Gastrocnemius medialis (tissue), 4 donors: ENCODE measurements around the gene TBC1D2.

ENCODE experiments used
- POLR2A ChIP-seq, 2 donors: fragments of 450-650 bp; IDR thresholded peaks; one replicate each; pipeline ENCODE4 v1.6.1; 2017; ENCODE audit warnings: antibody characterized with exemption in 2 of 2, mild to moderate bottlenecking in 2 of 2, moderate library complexity in 2 of 2
- TF ChIP-seq, protein P1 (sequence below), 5 experiments: fragments of 450-650 bp in 3 of 5; fragments of 200-600 bp in 2 of 5; sonication (generic) in 2 of 5; IDR thresholded peaks in 4 of 5; conservative IDR thresholded peaks in 1 of 5; 1 replicate in 4 of 5; 2 replicates in 1 of 5; pipeline ENCODE4 v1.5.1; 2016 to 2019; ENCODE audit warnings: antibody characterized with exemption in 5 of 5, mild to moderate bottlenecking in 3 of 5, moderate library complexity in 3 of 5

DNA sequence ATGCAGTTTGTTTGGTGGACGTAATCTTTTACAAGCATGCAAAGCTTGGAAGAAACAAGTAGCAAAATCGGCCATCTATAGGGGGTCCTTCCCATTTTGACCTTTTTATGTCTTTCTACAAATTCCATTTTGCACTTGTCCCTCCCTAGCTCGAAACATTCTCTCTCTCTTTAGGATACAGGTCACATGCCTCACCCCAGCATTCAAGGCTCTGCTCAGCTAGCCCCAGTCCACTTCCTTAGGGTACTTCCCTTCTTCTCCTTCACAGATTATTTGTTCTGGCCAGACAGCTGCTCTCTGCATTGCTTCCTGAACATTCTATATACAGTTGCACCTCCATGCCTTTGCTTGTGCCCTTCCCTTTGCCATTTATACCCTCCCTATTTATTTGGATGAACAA lies 104.7 kb downstream of the TBC1D2 start:
- TF ChIP-seq, protein P1, sequence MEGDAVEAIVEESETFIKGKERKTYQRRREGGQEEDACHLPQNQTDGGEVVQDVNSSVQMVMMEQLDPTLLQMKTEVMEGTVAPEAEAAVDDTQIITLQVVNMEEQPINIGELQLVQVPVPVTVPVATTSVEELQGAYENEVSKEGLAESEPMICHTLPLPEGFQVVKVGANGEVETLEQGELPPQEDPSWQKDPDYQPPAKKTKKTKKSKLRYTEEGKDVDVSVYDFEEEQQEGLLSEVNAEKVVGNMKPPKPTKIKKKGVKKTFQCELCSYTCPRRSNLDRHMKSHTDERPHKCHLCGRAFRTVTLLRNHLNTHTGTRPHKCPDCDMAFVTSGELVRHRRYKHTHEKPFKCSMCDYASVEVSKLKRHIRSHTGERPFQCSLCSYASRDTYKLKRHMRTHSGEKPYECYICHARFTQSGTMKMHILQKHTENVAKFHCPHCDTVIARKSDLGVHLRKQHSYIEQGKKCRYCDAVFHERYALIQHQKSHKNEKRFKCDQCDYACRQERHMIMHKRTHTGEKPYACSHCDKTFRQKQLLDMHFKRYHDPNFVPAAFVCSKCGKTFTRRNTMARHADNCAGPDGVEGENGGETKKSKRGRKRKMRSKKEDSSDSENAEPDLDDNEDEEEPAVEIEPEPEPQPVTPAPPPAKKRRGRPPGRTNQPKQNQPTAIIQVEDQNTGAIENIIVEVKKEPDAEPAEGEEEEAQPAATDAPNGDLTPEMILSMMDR (IDR thresholded peaks at IDR 0.05 in 4 of 5, conservative IDR thresholded peaks at IDR 0.05 in 1 of 5), result no peak
- no peak for TF ChIP-seq POLR2A (IDR thresholded peaks at IDR 0.05)
